AG10803 (cell line): ENCODE data around the gene NPTX2.

Experiments
- DNase-seq: peaks from one replicate; pipeline ENCODE4 v3.0.0; 2010; ENCODE audit warnings: low read depth
- H3K4me3 ChIP-seq: 2 replicates; pipeline ENCODE4 v1.5.1; 2011; ENCODE audit warnings: mild to moderate bottlenecking, low read length, control low read depth
- TF ChIP-seq, protein P1 (sequence below): conservative IDR thresholded peaks from 2 replicates; pipeline ENCODE4 v1.5.1; 2011; ENCODE audit warnings: mild to moderate bottlenecking, low read length, control low read depth, inconsistent platforms

Gene NPTX2

DNA sequence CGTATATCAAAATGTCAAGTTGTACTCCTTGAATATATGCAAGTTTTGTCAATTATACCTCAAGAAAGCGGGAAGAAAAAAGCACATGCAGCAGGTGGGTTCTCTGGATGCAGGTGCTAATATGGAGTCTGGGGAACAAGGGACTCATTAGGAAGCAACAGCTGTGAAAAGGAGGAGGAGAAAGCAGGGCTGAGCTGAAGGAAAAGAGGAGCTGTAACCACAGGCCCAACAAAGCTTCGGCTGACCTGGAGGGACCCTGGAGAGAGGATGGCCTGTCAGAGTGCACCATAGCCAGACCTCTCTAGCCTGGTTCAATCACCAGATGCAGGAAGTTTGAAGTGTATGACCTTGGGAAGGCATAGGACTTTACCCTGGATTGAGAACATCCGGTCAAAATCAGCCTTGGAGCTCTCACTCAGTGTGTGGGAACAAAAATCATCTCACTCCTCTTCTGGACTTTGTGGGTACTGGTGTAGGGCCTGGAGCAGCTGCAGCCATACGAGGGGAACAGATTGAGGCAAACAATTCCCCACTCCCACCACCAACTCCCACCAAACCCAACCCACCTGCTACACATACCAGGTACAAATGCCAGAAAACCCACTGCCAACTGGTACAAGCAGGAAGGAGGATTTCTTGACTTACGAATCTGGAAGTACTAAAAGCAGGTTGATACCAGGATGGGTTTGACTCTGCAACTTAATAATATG is 36.7 kb downstream of the NPTX2 start:
- TF ChIP-seq, protein P1, sequence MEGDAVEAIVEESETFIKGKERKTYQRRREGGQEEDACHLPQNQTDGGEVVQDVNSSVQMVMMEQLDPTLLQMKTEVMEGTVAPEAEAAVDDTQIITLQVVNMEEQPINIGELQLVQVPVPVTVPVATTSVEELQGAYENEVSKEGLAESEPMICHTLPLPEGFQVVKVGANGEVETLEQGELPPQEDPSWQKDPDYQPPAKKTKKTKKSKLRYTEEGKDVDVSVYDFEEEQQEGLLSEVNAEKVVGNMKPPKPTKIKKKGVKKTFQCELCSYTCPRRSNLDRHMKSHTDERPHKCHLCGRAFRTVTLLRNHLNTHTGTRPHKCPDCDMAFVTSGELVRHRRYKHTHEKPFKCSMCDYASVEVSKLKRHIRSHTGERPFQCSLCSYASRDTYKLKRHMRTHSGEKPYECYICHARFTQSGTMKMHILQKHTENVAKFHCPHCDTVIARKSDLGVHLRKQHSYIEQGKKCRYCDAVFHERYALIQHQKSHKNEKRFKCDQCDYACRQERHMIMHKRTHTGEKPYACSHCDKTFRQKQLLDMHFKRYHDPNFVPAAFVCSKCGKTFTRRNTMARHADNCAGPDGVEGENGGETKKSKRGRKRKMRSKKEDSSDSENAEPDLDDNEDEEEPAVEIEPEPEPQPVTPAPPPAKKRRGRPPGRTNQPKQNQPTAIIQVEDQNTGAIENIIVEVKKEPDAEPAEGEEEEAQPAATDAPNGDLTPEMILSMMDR: no peak
- no peak overlapping the region for H3K4me3 ChIP-seq
- no peak for DNase-seq

DNA sequence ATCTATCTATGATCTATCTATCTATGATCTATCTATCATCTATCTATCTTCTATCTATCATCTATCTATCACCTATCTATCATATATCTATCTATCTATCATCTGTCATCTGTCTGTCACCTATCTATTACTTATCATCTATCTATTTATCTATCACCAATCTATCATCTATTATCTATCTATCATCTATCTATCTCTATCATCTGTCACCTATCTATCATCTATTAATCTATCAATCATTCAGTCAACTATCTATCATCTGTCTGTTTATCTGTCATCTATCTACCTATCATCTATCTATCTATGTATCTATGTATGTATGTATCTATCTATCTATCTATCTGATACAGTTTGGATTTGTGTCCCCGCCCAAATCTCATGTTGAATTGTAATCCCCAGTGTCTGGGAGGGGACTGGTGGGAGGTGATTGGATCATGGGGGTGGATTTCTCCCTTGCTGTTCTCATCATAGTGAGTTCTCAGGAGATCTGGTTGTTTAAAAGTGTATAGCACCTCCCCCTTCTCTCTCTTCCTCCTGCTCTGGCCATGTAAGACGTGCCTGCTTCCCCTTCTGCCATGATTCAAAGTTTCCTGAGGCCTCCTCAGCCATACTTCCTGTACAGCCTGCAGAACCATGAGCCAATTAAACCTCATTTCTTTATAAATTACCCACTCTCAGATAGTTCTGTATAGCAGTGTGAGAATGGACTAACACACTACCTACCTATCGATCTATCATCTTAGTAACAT is 37.6 kb downstream of the NPTX2 start:
- H3K4me3 ChIP-seq: no peak overlapping the region
- TF ChIP-seq, protein P1: no peak
- DNase-seq: no peak

GRCh38 chr7:98655611-98656010 is 38.5 kb downstream of the NPTX2 start:
- H3K4me3 ChIP-seq: no peak overlapping the region
- no peak for DNase-seq
- TF ChIP-seq, protein P1: no peak

GRCh38 chr7:98656899-98657298 is 39.8 kb downstream of the NPTX2 start:
- H3K4me3 ChIP-seq: no peak overlapping the region
- no peak for DNase-seq
- TF ChIP-seq, protein P1: no peak

DNA sequence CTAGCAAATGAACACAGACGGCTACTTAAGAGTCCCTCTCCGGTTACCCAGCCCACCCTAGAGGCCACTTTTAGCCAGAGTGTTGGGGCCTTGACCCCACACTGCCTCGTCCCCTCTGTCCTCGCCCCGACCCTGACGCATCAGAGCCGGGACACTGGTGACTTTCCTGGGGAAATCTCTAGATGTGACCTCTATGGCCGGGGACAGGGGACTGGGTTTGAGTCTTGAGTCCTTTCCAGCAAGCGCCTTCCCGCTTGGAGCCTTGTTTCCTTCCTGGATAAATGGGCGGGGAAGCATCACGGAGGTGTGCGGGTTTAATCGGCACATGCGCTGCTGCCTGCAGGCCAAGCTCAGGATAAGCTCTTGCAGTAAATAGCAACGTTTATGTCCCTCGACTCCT is 40.7 kb downstream of the NPTX2 start:
- no peak overlapping the region for H3K4me3 ChIP-seq
- no peak for DNase-seq
- TF ChIP-seq, protein P1: no peak

DNA sequence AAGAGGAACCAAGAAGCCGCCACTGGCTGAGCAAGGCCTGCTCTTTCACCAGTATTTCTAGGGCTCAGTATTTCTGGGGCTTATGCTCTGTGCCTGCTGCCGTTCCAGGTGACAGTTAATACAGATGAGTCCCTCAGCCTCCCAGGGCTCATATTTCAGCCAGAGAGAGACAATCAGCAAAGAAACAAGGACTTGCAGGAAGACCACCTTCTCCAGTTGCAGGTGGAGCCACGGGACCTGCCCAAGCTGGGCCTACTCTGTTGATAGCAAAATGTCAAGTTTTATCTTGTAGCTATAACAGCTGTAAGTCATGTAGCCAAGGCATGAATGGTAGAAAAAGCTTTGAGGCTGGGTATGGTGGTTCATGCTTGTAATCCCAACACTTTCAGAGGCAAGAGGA is 42.7 kb downstream of the NPTX2 start:
- TF ChIP-seq, protein P1: no peak
- no peak overlapping the region for H3K4me3 ChIP-seq
- DNase-seq: no peak

DNA sequence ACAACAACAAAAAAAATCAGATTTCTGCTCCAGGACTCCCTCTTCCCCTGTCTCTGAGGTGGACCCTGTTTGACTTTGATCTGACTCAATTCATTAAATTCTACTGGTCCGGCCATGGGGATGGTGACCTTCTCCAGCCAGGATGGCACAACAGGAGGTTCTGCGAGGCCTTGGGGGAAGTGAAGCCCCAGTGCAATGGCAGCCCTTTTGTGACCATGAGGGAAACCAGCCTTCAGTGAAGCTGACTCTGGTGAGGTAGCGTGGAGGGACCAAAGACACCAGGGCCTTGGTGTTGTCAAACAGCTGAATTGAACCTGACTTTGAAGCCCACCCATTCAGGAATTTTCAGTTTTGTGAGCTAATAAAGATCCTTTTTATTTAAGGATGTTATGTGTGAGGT is 44.5 kb downstream of the NPTX2 start:
- TF ChIP-seq, protein P1: no peak
- no peak for DNase-seq
- no peak overlapping the region for H3K4me3 ChIP-seq
